ENCODE results near the gene PSD2. TPM values are rescaled to one million over a fixed set of nuclear protein-coding genes. Genes with fewer than 3 reads are reported as not detected.

Gene PSD2
- total RNA-seq, 3 donors from 2014 or later (not counting 1 experiment from before 2014, with no cell fraction given) = 1.3 to 2.5 (median 1.3) TPM

DNA sequence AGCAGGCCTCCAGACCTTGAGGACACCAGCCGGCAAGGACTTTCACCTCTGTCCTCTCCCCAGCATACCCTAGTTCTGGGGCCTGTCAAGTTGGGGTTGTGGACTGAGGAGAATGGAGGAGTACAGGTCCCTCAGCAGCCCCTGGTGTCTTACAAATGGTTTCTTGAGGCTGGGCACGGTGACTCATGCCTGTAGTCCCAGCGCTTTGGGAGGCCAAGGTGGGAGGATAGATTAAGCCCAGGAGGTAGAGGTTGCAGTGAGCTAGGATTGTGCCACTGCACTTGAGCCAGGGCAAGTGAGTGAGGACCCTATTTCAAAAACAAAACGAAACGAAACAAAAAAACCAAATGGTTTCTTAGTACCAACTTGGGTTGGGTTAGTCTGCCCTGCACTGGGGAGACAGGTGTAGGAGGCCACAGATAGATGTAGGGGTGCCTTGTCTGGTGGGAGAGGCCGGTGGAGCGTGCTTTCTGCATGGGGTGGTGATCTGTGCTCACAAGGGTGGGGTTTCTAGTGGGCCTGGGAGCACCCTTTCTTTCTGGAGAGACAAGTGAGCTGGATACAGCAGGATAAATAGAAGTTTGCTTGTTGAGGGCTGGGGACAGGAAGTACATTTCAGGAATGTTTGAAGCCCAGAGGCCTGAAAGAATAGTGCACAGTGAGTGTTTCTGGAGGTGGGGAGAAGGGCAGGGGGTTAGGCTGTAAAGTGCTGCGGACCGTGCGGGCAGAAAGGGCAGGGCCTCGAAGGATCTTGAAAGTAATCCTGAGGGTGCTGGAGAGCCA lies 37.7 kb upstream of the PSD2 start:
- intact Hi-C loops (cut with micrococcal nuclease) = no loop called here
- Mint-ChIP-seq H3K9me3 (no peaks in the 10 kb centered on the region), H3K27ac (peak overlapping the region in 1 of 2 donors; percentile 39), H3K27me3 (ENCODE audit: low read depth in 2 of 2) (peaks cover 0 to 12% of the 10 kb centered on the region in 2 donors), H3K4me3 (peak overlapping the region; percentile 35), H3K4me1 (peaks cover 19 to 54% of the 10 kb centered on the region in 2 donors), H3K36me3 (no peaks in the 10 kb centered on the region)
- H3K27me3 ChIP-seq (ENCODE audit: control insufficient read depth, insufficient read depth, low read length) = peaks cover 2% of the 10 kb centered on the region
- H3K4me3 ChIP-seq (ENCODE audit: low read length) = no peak overlapping the region
- TF ChIP-seq, protein P1, sequence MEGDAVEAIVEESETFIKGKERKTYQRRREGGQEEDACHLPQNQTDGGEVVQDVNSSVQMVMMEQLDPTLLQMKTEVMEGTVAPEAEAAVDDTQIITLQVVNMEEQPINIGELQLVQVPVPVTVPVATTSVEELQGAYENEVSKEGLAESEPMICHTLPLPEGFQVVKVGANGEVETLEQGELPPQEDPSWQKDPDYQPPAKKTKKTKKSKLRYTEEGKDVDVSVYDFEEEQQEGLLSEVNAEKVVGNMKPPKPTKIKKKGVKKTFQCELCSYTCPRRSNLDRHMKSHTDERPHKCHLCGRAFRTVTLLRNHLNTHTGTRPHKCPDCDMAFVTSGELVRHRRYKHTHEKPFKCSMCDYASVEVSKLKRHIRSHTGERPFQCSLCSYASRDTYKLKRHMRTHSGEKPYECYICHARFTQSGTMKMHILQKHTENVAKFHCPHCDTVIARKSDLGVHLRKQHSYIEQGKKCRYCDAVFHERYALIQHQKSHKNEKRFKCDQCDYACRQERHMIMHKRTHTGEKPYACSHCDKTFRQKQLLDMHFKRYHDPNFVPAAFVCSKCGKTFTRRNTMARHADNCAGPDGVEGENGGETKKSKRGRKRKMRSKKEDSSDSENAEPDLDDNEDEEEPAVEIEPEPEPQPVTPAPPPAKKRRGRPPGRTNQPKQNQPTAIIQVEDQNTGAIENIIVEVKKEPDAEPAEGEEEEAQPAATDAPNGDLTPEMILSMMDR (IDR thresholded peaks at IDR 0.05) = no peak
- no peak overlapping the region for H3K27ac ChIP-seq (ENCODE audit: low read length)
- WGBS (ENCODE audit: insufficient coverage) = 87% methylated on average over 10 of the region's 11 CpGs
- H3K4me1 ChIP-seq (ENCODE audit: control insufficient read depth, insufficient read depth, low read length) = peaks cover 38% of the 10 kb centered on the region
- no peaks in the 10 kb centered on the region for H3K36me3 ChIP-seq (ENCODE audit: control insufficient read depth, insufficient read depth, low read length)
- H3K9me3 ChIP-seq (ENCODE audit: control insufficient read depth, insufficient read depth, low read length) = no peaks in the 10 kb centered on the region
- no peak for DNase-seq
- ATAC-seq = no peak

DNA sequence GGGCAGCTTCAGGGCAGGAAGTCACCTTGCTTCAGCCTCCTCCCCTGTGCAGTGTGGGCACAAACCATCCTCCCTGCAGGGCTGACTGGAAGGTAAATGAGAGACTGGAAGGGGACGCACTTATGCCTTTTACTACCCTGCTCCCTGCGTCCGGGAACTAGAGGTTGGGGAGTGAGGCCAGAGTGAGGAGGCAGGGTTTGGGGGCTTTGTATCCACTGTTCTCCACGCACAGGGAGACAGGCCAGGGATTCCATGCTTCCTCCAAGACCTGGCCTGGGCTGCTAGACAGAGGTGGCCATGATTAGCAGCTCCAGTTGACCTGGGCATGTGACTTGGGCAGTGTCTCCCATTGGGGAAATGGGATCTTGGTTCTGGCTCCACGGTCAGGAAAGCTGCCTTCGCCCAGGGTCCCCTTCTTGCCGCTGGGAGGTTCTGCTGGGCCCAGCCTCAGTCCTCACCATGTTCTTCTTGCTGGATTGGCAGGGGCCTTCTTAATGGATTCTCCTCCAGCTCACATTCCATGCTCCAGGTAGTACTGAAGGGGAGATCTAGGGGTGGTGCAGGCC lies 37.0 kb upstream of the PSD2 start:
- no peaks in the 10 kb centered on the region for H3K9me3 ChIP-seq (ENCODE audit: control insufficient read depth, insufficient read depth, low read length)
- H3K4me1 Mint-ChIP-seq = peaks cover 19 to 57% of the 10 kb centered on the region in 2 donors
- WGBS (ENCODE audit: insufficient coverage) = 94% methylated on average over 7 of the region's 7 CpGs
- DNase-seq (no peak), ATAC-seq (no peak)
- intact Hi-C loops (cut with micrococcal nuclease) = no loop called here
- peak overlapping the region in 1 of 2 donors; percentile 39 for H3K27ac Mint-ChIP-seq
- no peak overlapping the region for H3K4me3 ChIP-seq (ENCODE audit: low read length)
- no peak overlapping the region for H3K4me3 Mint-ChIP-seq
- H3K27ac ChIP-seq (ENCODE audit: low read length) = no peak overlapping the region
- H3K27me3 Mint-ChIP-seq (ENCODE audit: low read depth in 2 of 2) = peaks cover 0 to 13% of the 10 kb centered on the region in 2 donors
- H3K36me3 ChIP-seq (ENCODE audit: control insufficient read depth, insufficient read depth, low read length) = no peaks in the 10 kb centered on the region
- no peaks in the 10 kb centered on the region for H3K36me3 Mint-ChIP-seq
- H3K27me3 ChIP-seq (ENCODE audit: control insufficient read depth, insufficient read depth, low read length) = peaks cover 2% of the 10 kb centered on the region
- TF ChIP-seq, protein P1 (IDR thresholded peaks at IDR 0.05) = no peak
- H3K9me3 Mint-ChIP-seq = no peaks in the 10 kb centered on the region
- H3K4me1 ChIP-seq (ENCODE audit: control insufficient read depth, insufficient read depth, low read length) = peaks cover 41% of the 10 kb centered on the region

DNA sequence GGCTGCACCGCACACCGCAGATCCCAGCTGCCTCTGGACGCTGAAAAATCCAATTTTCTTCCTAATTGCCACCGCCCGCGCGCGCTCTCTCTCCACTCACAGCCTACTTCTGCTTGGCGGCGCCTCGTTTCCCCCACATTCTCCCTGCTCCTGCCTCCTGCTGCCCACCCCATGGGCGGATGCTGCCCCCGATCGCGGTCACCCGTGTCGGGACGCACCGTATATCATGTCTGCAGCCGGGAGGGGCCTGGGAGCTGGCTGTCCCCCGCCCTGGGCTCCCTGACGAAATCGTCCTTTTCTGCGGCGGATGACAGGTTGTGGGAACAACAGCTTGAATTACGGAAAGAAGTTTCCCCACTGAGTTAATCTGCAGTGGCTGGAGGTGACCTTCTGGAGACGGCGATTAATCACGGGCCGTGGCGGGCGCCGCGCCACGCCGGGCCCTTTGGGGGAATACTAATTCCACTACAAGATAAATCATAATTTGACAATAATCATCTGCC lies 36.3 kb upstream of the PSD2 start:
- intact Hi-C loops (cut with micrococcal nuclease) = no loop called here
- peaks cover 48% of the 10 kb centered on the region for H3K4me1 ChIP-seq (ENCODE audit: control insufficient read depth, insufficient read depth, low read length)
- H3K36me3 ChIP-seq (ENCODE audit: control insufficient read depth, insufficient read depth, low read length) = no peaks in the 10 kb centered on the region
- TF ChIP-seq, protein P1 (IDR thresholded peaks at IDR 0.05) = no peak
- no peak overlapping the region for H3K27ac Mint-ChIP-seq
- ATAC-seq (no peak), DNase-seq (no peak)
- peaks cover 0 to 14% of the 10 kb centered on the region in 2 donors for H3K27me3 Mint-ChIP-seq (ENCODE audit: low read depth in 2 of 2)
- H3K9me3 Mint-ChIP-seq = no peaks in the 10 kb centered on the region
- H3K27me3 ChIP-seq (ENCODE audit: control insufficient read depth, insufficient read depth, low read length) = peaks cover 7% of the 10 kb centered on the region
- no peak overlapping the region for H3K4me3 ChIP-seq (ENCODE audit: low read length)
- peaks cover 19 to 64% of the 10 kb centered on the region in 2 donors for H3K4me1 Mint-ChIP-seq
- H3K27ac ChIP-seq (ENCODE audit: low read length) = no peak overlapping the region
- WGBS (ENCODE audit: insufficient coverage) = 44% methylated on average over 35 of the region's 36 CpGs
- H3K4me3 Mint-ChIP-seq = no peak overlapping the region
- no peaks in the 10 kb centered on the region for H3K36me3 Mint-ChIP-seq
- no peaks in the 10 kb centered on the region for H3K9me3 ChIP-seq (ENCODE audit: control insufficient read depth, insufficient read depth, low read length)
